Liver (tissue), 9 donors: ENCODE measurements around the gene DPF3. TPM values are rescaled to one million over a fixed set of nuclear protein-coding genes. Genes with fewer than 3 reads are reported as not detected.

Experiments
- DNase-seq: peaks from one replicate; pipeline ENCODE4 v3.0.0-alpha.2; 2017; ENCODE audit warnings: low spot score
- H3K27ac ChIP-seq, 2 donors: one replicate each; pipeline ENCODE4 v1.7.0; 2013; ENCODE audit warnings: inconsistent platforms in 2 of 2, low read length in 2 of 2, control low read depth in 1 of 2, low read depth in 1 of 2, mild to moderate bottlenecking in 1 of 2
- H3K27me3 ChIP-seq, 4 donors: one replicate each; pipeline versions ENCODE4 v1.6.1 to v1.7.0; 2013; ENCODE audit warnings: low read length in 3 of 4, inconsistent platforms in 1 of 4, mild to moderate bottlenecking in 1 of 4, moderate library complexity in 1 of 4; ENCODE audit not compliant: control insufficient read depth in 4 of 4, insufficient read depth in 4 of 4
- H3K36me3 ChIP-seq, 4 donors: one replicate each; pipeline versions ENCODE4 v1.6.1 to v1.7.0; 2013; ENCODE audit warnings: low read length in 3 of 4, mild to moderate bottlenecking in 3 of 4, low read depth in 1 of 4, moderate library complexity in 1 of 4; ENCODE audit not compliant: control insufficient read depth in 4 of 4, insufficient read depth in 3 of 4
- H3K4me1 ChIP-seq, 4 donors: one replicate each; pipeline versions ENCODE4 v1.6.1 to v1.7.0; 2013; ENCODE audit warnings: low read length in 3 of 4, mild to moderate bottlenecking in 3 of 4, moderate library complexity in 1 of 4; ENCODE audit not compliant: control insufficient read depth in 4 of 4, insufficient read depth in 4 of 4
- H3K4me3 ChIP-seq, 3 donors: one replicate each; pipeline versions ENCODE4 v1.6.1 to v1.7.0; 2013; ENCODE audit warnings: low read length in 3 of 3, control low read depth in 1 of 3, low read depth in 1 of 3, mild to moderate bottlenecking in 1 of 3
- H3K9ac ChIP-seq, 2 donors: one replicate each; pipeline ENCODE4 v1.7.0; 2013; ENCODE audit warnings: low read length in 2 of 2, mild to moderate bottlenecking in 2 of 2, moderate library complexity in 2 of 2, control low read depth in 1 of 2, low read depth in 1 of 2
- H3K9me3 ChIP-seq, 4 donors: one replicate each; pipeline versions ENCODE4 v1.6.1 to v1.7.0; 2013; ENCODE audit warnings: low read length in 3 of 4; ENCODE audit not compliant: control insufficient read depth in 4 of 4
- ATF3 ChIP-seq: IDR thresholded peaks from 2 replicates; pipeline ENCODE4 v1.6.1; 2016; ENCODE audit warnings: antibody characterized with exemption
- CTCF ChIP-seq: fragments of 150-350 bp; IDR thresholded peaks from 2 replicates; pipeline ENCODE4 v1.5.1; 2017; ENCODE audit warnings: improper control_type of control experiment, low read depth, low read length; ENCODE audit not compliant: missing input control
- EGR1 ChIP-seq, 2 donors: IDR thresholded peaks; 2 replicates each; pipeline ENCODE4 v1.6.1; 2016 to 2018; ENCODE audit warnings: antibody characterized with exemption in 2 of 2, low read depth in 2 of 2
- GABPA ChIP-seq, 2 donors: IDR thresholded peaks in 1 of 2; conservative IDR thresholded peaks in 1 of 2; 2 replicates each; pipeline ENCODE4 v1.6.1; 2016; ENCODE audit warnings: antibody characterized with exemption in 2 of 2, mild to moderate bottlenecking in 1 of 2, moderate library complexity in 1 of 2
- HNF4A ChIP-seq, 2 donors: conservative IDR thresholded peaks; 2 replicates each; pipeline ENCODE4 v1.6.1; 2016; ENCODE audit warnings: antibody characterized with exemption in 2 of 2, mild to moderate bottlenecking in 2 of 2
- HNF4G ChIP-seq: IDR thresholded peaks from 2 replicates; pipeline ENCODE4 v1.6.1; 2016; ENCODE audit warnings: antibody characterized with exemption
- JUND ChIP-seq, 2 donors: IDR thresholded peaks; 2 replicates each; pipeline ENCODE4 v1.6.1; 2016; ENCODE audit warnings: antibody characterized with exemption in 2 of 2
- MAX ChIP-seq: IDR thresholded peaks from 2 replicates; pipeline ENCODE4 v1.6.1; 2016; ENCODE audit warnings: antibody characterized with exemption
- NR2F2 ChIP-seq: IDR thresholded peaks from 2 replicates; pipeline ENCODE4 v1.6.1; 2016; ENCODE audit warnings: antibody characterized with exemption
- REST ChIP-seq: IDR thresholded peaks from 2 replicates; pipeline ENCODE4 v1.6.1; 2016; ENCODE audit warnings: antibody characterized with exemption, mild to moderate bottlenecking
- RXRA ChIP-seq, 2 donors: IDR thresholded peaks; 2 replicates each; pipeline ENCODE4 v1.6.1; 2017 to 2018; ENCODE audit warnings: antibody characterized with exemption in 2 of 2, mild to moderate bottlenecking in 1 of 2
- SP1 ChIP-seq: IDR thresholded peaks from 2 replicates; pipeline ENCODE4 v1.6.1; 2018; ENCODE audit warnings: antibody characterized with exemption, mild to moderate bottlenecking
- TAF1 ChIP-seq: conservative IDR thresholded peaks from 2 replicates; pipeline ENCODE4 v1.6.1; 2016; ENCODE audit warnings: antibody characterized with exemption, mild to moderate bottlenecking
- WGBS: extraction: QIAGEN DNeasy Blood & Tissue Kit; methylation state at CpG from one replicate; pipeline ENCODE4 v1.1.7; 2013; 5-methylcytosine and 5-hydroxymethylcytosine counted together
- polyA plus RNA-seq, 2 donors: library from polyadenylated mRNA; stranded (reverse) in 1 of 2; unstranded in 1 of 2; fragments of 200-250 nt in 1 of 2; fragments of >200 nt in 1 of 2; fragmentation: Nextera tagmentation in 1 of 2; extraction: Ambion mirVana in 1 of 2; gene quantifications; one replicate each; pipeline versions ENCODE4 v1.2.1 to v1.2.3, GENCODE V29; 2013 to 2015
- total RNA-seq, 2 donors: library from RNA; depleted of rRNA; stranded (reverse); fragments of >200 nt; gene quantifications; one replicate each; pipeline ENCODE4 v1.2.3, GENCODE V29; 2014
- donor health status: healthy.
- donor health status: healthy.
- donor health status: healthy.
- donor health status: healthy.
- donor health status: healthy.

The DPF3 gene
- total and polyA plus RNA-seq, 4 donors, result 1.1 to 23.2 (median 2.5) TPM

GRCh38 chr14:72904218-72904617, 10.3 kb upstream of the DPF3 start:
- TF ChIP-seq ATF3 (no peak), EGR1 (IDR thresholded peaks at IDR 0.05; ENCODE audit: low read depth in 2 of 2) (no peak), GABPA (IDR thresholded peaks at IDR 0.05 in 1 of 2, conservative IDR thresholded peaks at IDR 0.05 in 1 of 2) (no peak), MAX (no peak), REST (no peak), HNF4A (conservative IDR thresholded peaks at IDR 0.05) (no peak), RXRA (IDR thresholded peaks at IDR 0.05) (no peak), SP1 (no peak), NR2F2 (no peak), JUND (IDR thresholded peaks at IDR 0.05) (no peak)
- 35% methylated on average over 1 of the region's 1 CpG for WGBS

GRCh38 chr14:72903716-72904115, 9.8 kb upstream of the DPF3 start:
- no peaks in the 10 kb centered on the region for H3K27me3 ChIP-seq
- H3K9ac ChIP-seq, result no peak overlapping the region
- peaks cover 0 to 11% (median 4%) of the 10 kb centered on the region in 4 donors for H3K4me1 ChIP-seq
- H3K4me3 ChIP-seq, result no peak overlapping the region
- no peak overlapping the region for H3K27ac ChIP-seq
- peak in 1 of 2 donors; percentile 4 for TF ChIP-seq RXRA (IDR thresholded peaks at IDR 0.05)
- no peak for TF ChIP-seq GABPA (IDR thresholded peaks at IDR 0.05 in 1 of 2, conservative IDR thresholded peaks at IDR 0.05 in 1 of 2)
- peak; percentile 64 to 70 for TF ChIP-seq HNF4A (conservative IDR thresholded peaks at IDR 0.05)
- DNase-seq, result no peak
- H3K9me3 ChIP-seq, result no peaks in the 10 kb centered on the region
- no peaks in the 10 kb centered on the region for H3K36me3 ChIP-seq
- 44% methylated on average over 1 of the region's 1 CpG for WGBS

More at GRCh38 chr14:72904218-72904617, 10.3 kb upstream of the DPF3 start:
- Histone ChIP-seq H3K27ac (no peak overlapping the region), H3K4me1 (peaks cover 0 to 16% (median 6%) of the 10 kb centered on the region in 4 donors), H3K9ac (no peak overlapping the region), H3K27me3 (no peaks in the 10 kb centered on the region), H3K9me3 (no peaks in the 10 kb centered on the region), H3K36me3 (no peaks in the 10 kb centered on the region), H3K4me3 (no peak overlapping the region)
- no peak for DNase-seq

- TF ChIP-seq SP1 (no peak), REST (no peak), JUND (IDR thresholded peaks at IDR 0.05) (no peak), CTCF (no peak), HNF4G (no peak), TAF1 (no peak)
- H3K9ac ChIP-seq, result no peak overlapping the region
- WGBS, result 96% methylated on average over 5 of the region's 5 CpGs
Observed at GRCh38 chr14:72902801-72903530, 9.1 kb upstream of the DPF3 start.

More at GRCh38 chr14:72902801-72903530, 9.1 kb upstream of the DPF3 start:
- Histone ChIP-seq H3K27me3 (no peaks in the 10 kb centered on the region), H3K4me1 (peaks cover 0 to 11% (median 4%) of the 10 kb centered on the region in 4 donors), H3K27ac (no peak overlapping the region), H3K9me3 (no peaks in the 10 kb centered on the region), H3K4me3 (no peak overlapping the region), H3K36me3 (no peaks in the 10 kb centered on the region)
- no peak for DNase-seq
